GM23338 (cell line): ENCODE measurements around the gene ETV6.

Source experiments
- CREB1 ChIP-seq: fragments of 250-450 bp; sonication (Bioruptor Pico); IDR thresholded peaks from 2 replicates; pipeline ENCODE4 v1.5.0; 2020; ENCODE audit warnings: low read depth, mild to moderate bottlenecking, moderate library complexity
- EZH2 ChIP-seq: fragments of 200-600 bp; sonication (generic); IDR thresholded peaks from one replicate; pipeline ENCODE4 v1.8.0; 2017; ENCODE audit warnings: antibody characterized with exemption, mild to moderate bottlenecking, low read depth; ENCODE audit not compliant: unreplicated experiment
- EZH2phosphoT487 ChIP-seq: fragments of 200-600 bp; sonication (generic); IDR thresholded peaks from one replicate; pipeline ENCODE4 v1.8.1; 2018; ENCODE audit warnings: antibody characterized with exemption; ENCODE audit not compliant: unreplicated experiment
- JUNB ChIP-seq: IDR thresholded peaks from one replicate; pipeline ENCODE4 v1.6.1; 2016; ENCODE audit warnings: antibody characterized with exemption; ENCODE audit not compliant: unreplicated experiment
- POLR2AphosphoS5 ChIP-seq: IDR thresholded peaks from 2 replicates; pipeline ENCODE4 v1.6.1; 2016; ENCODE audit warnings: antibody characterized with exemption, low read depth
- ZNF331 ChIP-seq: fragments of 250-450 bp; sonication (Bioruptor Pico); IDR thresholded peaks from 2 replicates; pipeline ENCODE4 v1.5.0; 2020; ENCODE audit warnings: low read depth, mild to moderate bottlenecking, moderate library complexity
- TF ChIP-seq, protein P1 (sequence below): IDR thresholded peaks from one replicate; pipeline ENCODE4 v1.6.1; 2018; ENCODE audit warnings: antibody characterized with exemption; ENCODE audit not compliant: unreplicated experiment
- TF ChIP-seq, protein P2 (sequence below), 2 experiments: fragments of 200-600 bp in 1 of 2; sonication (generic) in 1 of 2; conservative IDR thresholded peaks; 2 replicates each; pipeline versions ENCODE4 v1.5.1 to v1.6.1; 2016 to 2017; ENCODE audit warnings: antibody characterized with exemption in 2 of 2, low read depth in 2 of 2, mild to moderate bottlenecking in 2 of 2, moderate library complexity in 1 of 2
- TF ChIP-seq, protein P3 (sequence below): fragments of 250-450 bp; sonication (Bioruptor Pico); IDR thresholded peaks from 2 replicates; pipeline ENCODE4 v1.5.0; 2020; ENCODE audit warnings: mild to moderate bottlenecking, moderate library complexity

DNA sequence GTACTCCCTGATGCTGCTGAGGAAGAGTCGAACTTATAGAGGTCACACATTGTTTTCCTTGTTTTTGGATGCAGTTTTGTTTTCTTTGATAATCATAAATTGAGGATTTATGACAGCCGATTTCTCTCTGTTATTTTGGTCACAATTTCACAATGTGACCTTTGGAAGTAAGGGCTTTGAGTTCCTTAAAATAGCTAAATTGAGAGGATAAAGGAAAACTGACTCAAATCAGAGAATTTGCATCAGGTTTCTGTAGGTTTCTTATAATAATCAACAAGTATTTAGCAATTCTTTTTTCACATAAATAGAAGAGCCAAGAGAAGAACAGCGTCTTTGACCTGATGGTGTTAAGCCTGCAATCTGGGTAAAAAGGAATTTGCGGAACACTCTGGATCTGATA lies 66.1 kb downstream of the ETV6 start:
- TF ChIP-seq, protein P1, sequence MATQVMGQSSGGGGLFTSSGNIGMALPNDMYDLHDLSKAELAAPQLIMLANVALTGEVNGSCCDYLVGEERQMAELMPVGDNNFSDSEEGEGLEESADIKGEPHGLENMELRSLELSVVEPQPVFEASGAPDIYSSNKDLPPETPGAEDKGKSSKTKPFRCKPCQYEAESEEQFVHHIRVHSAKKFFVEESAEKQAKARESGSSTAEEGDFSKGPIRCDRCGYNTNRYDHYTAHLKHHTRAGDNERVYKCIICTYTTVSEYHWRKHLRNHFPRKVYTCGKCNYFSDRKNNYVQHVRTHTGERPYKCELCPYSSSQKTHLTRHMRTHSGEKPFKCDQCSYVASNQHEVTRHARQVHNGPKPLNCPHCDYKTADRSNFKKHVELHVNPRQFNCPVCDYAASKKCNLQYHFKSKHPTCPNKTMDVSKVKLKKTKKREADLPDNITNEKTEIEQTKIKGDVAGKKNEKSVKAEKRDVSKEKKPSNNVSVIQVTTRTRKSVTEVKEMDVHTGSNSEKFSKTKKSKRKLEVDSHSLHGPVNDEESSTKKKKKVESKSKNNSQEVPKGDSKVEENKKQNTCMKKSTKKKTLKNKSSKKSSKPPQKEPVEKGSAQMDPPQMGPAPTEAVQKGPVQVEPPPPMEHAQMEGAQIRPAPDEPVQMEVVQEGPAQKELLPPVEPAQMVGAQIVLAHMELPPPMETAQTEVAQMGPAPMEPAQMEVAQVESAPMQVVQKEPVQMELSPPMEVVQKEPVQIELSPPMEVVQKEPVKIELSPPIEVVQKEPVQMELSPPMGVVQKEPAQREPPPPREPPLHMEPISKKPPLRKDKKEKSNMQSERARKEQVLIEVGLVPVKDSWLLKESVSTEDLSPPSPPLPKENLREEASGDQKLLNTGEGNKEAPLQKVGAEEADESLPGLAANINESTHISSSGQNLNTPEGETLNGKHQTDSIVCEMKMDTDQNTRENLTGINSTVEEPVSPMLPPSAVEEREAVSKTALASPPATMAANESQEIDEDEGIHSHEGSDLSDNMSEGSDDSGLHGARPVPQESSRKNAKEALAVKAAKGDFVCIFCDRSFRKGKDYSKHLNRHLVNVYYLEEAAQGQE: no peak
- no peak for TF ChIP-seq POLR2AphosphoS5
- no peak for TF ChIP-seq EZH2
- TF ChIP-seq, protein P2, sequence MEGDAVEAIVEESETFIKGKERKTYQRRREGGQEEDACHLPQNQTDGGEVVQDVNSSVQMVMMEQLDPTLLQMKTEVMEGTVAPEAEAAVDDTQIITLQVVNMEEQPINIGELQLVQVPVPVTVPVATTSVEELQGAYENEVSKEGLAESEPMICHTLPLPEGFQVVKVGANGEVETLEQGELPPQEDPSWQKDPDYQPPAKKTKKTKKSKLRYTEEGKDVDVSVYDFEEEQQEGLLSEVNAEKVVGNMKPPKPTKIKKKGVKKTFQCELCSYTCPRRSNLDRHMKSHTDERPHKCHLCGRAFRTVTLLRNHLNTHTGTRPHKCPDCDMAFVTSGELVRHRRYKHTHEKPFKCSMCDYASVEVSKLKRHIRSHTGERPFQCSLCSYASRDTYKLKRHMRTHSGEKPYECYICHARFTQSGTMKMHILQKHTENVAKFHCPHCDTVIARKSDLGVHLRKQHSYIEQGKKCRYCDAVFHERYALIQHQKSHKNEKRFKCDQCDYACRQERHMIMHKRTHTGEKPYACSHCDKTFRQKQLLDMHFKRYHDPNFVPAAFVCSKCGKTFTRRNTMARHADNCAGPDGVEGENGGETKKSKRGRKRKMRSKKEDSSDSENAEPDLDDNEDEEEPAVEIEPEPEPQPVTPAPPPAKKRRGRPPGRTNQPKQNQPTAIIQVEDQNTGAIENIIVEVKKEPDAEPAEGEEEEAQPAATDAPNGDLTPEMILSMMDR (conservative IDR thresholded peaks at IDR 0.05; ENCODE audit: low read depth in 2 of 2): no peak
- TF ChIP-seq ZNF331 (CRISPR knock-in tag): no peak
- TF ChIP-seq EZH2phosphoT487: no peak
- TF ChIP-seq CREB1 (CRISPR knock-in tag): no peak
- no peak for TF ChIP-seq JUNB
- TF ChIP-seq, protein P3, sequence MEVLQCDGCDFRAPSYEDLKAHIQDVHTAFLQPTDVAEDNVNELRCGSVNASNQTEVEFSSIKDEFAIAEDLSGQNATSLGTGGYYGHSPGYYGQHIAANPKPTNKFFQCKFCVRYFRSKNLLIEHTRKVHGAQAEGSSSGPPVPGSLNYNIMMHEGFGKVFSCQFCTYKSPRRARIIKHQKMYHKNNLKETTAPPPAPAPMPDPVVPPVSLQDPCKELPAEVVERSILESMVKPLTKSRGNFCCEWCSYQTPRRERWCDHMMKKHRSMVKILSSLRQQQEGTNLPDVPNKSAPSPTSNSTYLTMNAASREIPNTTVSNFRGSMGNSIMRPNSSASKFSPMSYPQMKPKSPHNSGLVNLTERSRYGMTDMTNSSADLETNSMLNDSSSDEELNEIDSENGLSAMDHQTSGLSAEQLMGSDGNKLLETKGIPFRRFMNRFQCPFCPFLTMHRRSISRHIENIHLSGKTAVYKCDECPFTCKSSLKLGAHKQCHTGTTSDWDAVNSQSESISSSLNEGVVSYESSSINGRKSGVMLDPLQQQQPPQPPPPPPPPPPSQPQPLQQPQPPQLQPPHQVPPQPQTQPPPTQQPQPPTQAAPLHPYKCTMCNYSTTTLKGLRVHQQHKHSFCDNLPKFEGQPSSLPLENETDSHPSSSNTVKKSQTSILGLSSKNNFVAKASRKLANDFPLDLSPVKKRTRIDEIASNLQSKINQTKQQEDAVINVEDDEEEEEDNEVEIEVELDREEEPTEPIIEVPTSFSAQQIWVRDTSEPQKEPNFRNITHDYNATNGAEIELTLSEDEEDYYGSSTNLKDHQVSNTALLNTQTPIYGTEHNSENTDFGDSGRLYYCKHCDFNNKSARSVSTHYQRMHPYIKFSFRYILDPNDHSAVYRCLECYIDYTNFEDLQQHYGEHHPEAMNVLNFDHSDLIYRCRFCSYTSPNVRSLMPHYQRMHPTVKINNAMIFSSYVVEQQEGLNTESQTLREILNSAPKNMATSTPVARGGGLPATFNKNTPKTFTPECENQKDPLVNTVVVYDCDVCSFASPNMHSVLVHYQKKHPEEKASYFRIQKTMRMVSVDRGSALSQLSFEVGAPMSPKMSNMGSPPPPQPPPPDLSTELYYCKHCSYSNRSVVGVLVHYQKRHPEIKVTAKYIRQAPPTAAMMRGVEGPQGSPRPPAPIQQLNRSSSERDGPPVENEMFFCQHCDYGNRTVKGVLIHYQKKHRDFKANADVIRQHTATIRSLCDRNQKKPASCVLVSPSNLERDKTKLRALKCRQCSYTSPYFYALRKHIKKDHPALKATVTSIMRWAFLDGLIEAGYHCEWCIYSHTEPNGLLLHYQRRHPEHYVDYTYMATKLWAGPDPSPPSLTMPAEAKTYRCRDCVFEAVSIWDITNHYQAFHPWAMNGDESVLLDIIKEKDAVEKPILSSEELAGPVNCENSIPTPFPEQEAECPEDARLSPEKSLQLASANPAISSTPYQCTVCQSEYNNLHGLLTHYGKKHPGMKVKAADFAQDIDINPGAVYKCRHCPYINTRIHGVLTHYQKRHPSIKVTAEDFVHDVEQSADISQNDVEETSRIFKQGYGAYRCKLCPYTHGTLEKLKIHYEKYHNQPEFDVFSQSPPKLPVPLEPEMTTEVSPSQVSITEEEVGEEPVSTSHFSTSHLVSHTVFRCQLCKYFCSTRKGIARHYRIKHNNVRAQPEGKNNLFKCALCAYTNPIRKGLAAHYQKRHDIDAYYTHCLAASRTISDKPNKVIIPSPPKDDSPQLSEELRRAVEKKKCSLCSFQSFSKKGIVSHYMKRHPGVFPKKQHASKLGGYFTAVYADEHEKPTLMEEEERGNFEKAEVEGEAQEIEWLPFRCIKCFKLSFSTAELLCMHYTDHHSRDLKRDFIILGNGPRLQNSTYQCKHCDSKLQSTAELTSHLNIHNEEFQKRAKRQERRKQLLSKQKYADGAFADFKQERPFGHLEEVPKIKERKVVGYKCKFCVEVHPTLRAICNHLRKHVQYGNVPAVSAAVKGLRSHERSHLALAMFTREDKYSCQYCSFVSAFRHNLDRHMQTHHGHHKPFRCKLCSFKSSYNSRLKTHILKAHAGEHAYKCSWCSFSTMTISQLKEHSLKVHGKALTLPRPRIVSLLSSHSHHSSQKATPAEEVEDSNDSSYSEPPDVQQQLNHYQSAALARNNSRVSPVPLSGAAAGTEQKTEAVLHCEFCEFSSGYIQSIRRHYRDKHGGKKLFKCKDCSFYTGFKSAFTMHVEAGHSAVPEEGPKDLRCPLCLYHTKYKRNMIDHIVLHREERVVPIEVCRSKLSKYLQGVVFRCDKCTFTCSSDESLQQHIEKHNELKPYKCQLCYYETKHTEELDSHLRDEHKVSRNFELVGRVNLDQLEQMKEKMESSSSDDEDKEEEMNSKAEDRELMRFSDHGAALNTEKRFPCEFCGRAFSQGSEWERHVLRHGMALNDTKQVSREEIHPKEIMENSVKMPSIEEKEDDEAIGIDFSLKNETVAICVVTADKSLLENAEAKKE (CRISPR knock-in tag): no peak
